ENCODE measurements around the gene RAD17.
"Not testable (repeated sequence)": the region's sequence is repeated elsewhere in the genome, so short reads cannot be mapped to it uniquely, and the experiment has no call there.

Gene RAD17

GRCh38 chr5:69404659-69405330 lies 35.2 kb downstream of the RAD17 start:
- DNase-seq, result no peak

DNA sequence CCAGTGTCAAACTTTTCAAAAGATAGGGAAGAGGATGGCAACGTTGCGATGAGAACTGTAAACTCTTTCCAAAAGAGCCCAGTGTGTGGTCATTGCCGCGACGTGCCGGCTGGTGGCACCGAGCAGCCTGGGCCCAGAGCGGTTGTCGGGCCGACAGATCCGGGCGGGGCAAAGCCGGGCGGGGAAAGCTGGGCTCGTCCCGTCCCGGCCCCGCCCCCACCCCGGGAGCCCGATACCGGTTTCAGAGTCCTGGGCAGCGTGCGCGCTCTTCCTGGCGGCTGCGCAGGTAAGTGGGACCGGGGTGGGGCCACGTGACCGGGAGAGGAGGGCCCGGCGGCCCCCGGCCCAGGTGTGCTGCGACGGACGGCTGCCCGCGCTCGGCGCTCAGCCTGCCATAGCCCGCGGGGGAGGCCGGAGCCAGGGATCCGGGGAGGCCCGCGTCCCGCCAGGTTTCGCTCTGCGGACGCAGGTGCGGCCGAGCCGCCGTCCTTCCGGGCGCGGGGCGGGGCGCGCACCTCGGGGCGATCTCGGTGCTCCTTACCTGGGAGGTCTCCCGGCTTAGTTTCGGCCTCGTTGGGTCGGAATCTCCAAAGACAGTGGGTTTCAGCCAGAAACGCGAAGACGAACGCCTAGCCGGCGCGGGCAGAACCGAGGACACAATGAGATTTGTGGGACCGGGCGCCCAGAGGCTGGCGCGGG lies 45.4 kb downstream of the RAD17 start, which contains the start of gene MARVELD2:
MARVELD2 (plus strand) TSS at position 232 of the 699 bp plus-strand sequence. CDS start 4,270 bp downstream, outside the sequence.
- DNase-seq, result peak; percentile 91

DNA sequence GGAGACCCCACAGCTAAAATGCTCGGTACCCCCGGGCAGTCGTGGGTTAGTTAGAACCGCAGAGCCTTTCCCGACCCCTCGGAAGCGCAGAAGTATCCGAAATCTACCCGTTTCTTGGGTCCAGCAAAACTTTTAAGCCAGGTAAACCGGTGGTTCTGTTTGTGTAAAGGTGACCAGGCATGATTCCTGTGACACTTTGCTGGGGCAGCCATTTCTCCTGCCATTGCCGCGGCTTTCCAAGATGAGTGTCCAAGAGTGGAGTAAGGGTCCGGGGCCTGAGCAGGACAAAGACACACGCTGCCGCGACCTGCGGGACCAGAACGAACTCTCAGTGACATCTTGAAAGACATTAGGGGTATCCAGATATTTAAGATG lies 46.0 kb downstream of the RAD17 start:
- peak in 1 of 2 experiments; percentile 9 for DNase-seq

DNA sequence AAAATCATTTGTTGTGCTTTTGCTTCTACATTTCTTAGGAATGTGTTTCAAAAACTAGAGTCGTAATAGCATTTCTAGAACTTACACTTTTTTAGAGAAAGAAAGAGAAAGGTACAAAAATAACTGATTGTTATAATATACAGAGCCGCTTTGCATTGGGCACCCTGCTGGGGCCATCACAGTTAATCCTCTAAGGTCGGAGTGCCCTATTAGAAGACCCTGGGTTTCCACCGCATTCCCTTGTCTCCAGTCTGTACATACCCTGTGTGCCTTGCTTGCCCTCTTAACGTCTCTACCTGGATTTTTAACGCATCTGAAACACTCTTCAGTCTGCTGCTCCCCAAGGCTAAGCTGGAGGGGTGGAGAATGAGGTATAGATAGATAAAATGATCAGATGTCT lies 46.6 kb downstream of the RAD17 start:
- DNase-seq, result no peak

DNA sequence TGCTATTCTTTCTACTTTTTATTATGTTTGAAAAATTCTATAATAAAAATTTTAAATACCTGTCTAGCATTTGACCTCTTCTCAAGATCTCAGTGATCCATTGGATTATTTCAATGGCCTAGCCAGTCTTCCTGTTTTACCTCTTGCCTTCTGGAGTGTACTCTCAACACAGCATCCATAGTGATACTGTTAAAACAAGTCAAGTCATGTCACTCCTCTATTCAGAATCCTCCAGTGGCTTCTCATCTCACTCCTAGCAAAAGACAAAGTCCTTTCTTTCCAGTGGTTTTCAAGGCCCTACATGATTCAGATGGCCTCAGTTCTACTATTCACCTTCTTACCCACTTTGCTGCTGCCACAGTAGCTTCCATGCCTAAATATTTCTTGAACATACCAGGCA lies 47.1 kb downstream of the RAD17 start:
- no peak for DNase-seq

DNA sequence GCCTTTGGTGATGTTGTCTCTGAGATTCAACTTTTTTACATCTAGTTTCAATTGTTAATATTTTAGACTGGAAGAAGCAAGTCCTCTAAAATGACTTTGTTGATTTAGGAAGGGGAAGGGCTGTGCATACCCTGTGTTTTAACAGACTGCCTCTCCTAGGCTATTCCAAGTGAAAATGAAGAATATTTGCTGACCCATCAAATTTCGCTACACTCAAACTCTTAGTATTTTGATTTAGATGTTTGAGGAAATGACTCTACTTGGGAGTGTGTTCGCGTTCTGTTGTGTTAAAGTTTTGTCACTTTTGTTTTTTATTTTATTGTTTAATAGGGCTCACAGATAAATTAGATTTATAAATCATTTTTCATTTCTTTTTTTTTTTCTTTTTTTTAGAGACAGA lies 48.9 kb downstream of the RAD17 start:
- DNase-seq, result no peak

GRCh38 chr5:69431424-69432303 lies 62.0 kb downstream of the RAD17 start:
- DNase-seq, result no peak

- DNase-seq, result no peak
Measured at GRCh38 chr5:69432412-69433206, 63.0 kb downstream of the RAD17 start.

DNA sequence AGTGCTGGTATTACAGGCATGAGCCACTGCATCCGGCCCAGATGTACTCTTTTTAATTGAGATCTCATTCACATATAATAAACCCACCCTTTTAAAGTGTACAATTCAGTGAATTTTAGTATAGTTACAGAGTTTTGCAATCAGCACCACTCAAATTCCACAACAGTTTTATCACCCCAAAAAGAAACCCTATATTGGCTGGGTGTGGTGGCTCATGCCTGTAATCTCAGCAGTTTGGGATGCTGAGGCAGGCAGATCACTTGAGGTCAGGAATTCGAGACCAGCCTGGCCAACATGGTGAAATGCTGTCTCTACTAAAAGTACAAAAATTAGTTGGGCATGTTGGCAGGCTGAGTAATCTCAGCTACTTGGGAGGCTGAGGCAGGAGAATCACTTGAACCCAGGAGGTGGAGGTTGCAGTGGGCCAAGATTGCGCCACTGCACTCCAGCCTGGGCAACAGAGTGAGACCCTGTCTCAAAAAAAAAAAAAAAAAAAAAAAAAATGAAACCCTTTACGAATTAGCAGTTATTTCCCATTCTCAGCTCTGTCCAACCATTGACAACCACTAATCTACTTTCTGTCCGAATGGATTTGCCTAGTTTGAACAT lies 65.8 kb downstream of the RAD17 start:
- not testable (repeated sequence) for DNase-seq

GRCh38 chr5:69444127-69444754 lies 74.6 kb downstream of the RAD17 start:
- DNase-seq, result no peak

GRCh38 chr5:69449511-69449910 lies 79.9 kb downstream of the RAD17 start:
- DNase-seq, result no peak

DNA sequence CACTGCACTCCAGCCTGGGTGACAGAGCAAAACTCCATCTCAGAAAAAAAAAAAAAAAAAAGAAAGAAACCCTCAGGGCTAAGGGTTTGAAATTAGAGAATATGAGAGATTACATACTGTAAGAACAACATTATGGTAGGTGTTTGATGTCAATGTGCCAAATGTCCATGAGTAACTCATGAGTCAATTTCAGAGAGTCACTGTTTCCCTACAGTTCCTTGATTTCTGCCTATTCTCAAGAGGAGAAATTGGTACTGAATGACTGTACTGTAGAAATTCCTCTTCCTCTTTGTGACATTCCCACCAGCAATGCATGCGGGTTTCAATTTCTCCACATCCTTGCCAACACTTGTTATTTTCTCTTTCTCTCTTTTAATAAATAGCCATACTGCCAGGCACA lies 80.5 kb downstream of the RAD17 start:
- DNase-seq, result no peak

- DNase-seq, result not testable (repeated sequence)
Measured at GRCh38 chr5:69450527-69450926, 80.9 kb downstream of the RAD17 start.

DNA sequence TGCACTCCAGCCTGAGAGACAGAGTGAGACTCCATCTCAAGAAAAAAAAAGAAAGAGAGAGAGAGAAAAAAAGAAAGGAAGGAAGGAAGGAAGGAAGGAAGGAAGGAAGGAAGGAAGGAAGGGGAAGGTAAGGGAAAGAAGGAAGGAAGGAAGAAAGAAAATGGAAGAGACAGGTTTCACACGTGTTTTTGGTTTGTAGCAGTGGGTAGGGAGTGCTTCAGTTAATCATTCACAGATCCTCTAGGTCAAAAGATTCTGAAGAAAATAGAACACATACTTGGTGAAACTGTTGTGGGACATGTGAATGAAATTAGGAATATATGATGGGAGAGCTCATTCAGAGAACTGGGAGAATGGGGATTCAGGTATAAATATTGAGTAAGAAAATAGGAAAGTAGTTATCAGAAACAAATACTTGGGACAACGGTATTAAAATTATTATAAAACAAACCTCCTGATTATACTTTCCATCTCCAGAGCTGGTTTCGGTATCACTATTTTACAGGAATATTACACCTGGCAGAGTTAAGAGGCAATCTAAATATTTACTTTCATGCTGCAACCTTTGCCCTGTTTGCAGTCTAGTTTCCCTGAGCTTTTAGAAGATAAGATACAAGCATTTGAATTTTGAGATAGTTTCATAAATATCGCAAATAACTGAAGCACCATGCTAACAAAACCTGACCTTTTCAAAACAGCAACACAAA lies 82.5 kb downstream of the RAD17 start:
- DNase-seq, result no peak

DNA sequence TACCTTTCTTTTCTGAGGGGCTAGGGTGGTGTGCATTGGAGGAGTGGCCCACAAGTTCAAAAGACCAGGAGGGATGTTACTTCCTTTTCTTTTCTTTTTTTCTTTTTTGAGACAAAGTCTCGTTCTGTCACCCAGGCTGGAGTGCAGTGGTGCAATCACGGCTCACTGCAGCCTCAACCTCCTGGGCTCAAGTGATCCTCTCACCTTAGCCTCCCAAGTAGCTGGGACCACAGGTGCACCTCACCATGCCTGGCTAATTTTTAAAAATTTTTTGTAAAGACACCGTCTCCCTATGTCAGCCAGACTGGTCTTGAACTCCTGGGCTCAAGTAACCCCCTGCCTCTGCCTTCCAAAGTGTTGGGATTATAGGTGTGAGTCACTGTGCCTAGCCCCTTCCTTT lies 83.9 kb downstream of the RAD17 start:
- DNase-seq, result not testable (repeated sequence)

DNA sequence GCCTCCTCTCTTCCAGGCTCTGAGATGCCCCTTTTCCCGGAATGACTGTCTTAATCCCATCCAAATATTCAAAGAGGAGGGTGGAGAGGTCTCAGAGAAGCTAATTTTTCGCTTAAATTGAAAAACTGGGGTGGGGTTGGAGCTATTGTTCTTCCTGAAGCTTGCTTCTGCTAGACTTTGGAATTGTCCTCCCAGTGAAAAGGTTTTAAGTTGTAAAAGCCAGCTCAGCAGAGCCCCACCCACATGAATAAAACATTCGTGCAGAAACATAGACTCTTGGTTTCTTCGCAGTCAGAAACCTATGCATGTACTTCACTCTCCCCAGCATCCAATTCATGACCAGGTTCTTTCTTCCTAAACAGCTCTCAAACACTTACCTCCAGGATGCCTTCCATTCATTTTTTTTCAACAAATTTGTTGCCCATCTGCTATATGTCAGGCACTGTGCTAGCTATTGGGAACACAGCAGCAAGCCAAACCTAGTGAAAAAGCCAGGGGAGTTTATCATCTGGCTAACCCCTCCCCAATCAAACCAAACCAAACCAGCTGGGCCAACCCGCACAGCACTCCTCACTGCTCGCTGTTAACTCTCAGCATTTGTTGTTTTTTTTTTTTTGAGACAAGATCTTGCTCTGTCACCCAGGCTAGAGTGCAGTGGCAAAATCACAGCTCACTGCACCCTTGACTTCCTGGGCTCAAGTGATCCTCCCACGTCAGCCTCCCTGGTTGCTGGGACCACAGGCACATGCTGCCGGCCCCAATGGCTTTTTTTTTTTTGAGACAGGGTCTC lies 85.0 kb downstream of the RAD17 start:
- no peak for DNase-seq

DNA sequence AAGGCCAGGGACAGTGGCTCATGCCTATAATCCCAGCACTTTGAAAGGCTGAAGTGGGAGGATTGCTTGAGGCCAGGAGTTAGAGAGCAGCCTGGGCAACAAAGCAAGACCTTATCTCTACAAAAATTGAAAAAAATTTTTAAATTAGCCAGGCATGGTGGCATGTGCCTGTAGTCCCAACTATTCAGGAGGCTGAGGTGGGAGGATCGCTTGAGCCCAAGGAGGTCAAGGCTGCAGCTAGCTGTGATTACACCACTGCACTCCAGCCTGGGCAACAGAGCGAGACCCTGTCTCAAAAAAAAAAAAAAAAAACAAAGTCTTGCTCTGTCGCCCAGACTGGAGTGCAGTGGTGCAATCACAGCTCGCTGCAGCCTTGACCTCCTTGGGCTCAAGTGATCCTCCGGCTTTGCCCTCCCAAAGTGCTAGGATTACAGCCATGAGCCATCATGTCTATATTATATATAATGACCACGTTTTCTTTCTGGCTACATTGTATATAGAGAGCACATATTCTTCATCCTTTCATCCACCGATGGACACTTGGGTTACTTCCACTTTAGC lies 85.9 kb downstream of the RAD17 start:
- not testable (repeated sequence) for DNase-seq

DNA sequence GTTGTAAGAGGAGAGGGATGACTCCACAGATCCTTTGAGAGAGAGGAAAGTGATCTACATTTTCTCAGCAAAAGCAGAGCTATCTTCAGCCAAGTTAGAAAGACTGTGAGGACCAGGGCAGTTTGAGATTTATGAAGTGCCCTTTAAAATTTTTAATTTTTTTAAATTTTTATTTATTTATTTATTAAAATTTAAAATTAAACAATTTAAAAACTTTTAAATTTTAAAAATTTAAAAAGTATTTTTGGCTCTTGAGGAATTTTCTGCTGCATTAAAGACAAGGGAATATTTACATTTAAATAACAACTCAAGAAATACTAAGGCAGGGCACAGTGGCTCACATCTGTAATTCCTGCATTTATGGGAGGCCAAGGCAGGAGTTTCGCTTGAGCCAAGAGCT lies 92.6 kb downstream of the RAD17 start:
- DNase-seq, result no peak

Data from NCI-H2081 (cell line).